ENCODE measurements around the gene RAP1GAP2. TPM values are rescaled to one million over a fixed set of nuclear protein-coding genes. Genes with fewer than 3 reads are reported as not detected.
"Not testable (repeated sequence)": the region's sequence is repeated elsewhere in the genome, so short reads cannot be mapped to it uniquely, and the experiment has no call there.

Gene RAP1GAP2
- total and polyA plus RNA-seq, 10 donors = 1.2 to 32.7 (median 14.1) TPM

- H3K9me3 ChIP-seq = no peaks in the 10 kb centered on the region
- DNase-seq = peak; percentile 32
- peaks cover 0 to 73% (median 0%) of the 10 kb centered on the region in 6 donors for H3K36me3 ChIP-seq
- no peak for TF ChIP-seq CTCF (IDR thresholded peaks at IDR 0.05 in 8 of 11, conservative IDR thresholded peaks at IDR 0.05 in 3 of 11)
- no peak for TF ChIP-seq POLR2AphosphoS5 (IDR thresholded peaks at IDR 0.05)
- no peak for TF ChIP-seq POLR2A (IDR thresholded peaks at IDR 0.05)
- peaks cover under 1 to 7% (median 6%) of the 10 kb centered on the region in 6 donors for H3K4me1 ChIP-seq
- intact Hi-C loops (cut with DNase I; ENCODE audit: low total_unique reads) = no loop called here
- H3K27me3 ChIP-seq (replicated peaks in 1 of 7) = no peaks in the 10 kb centered on the region
- H3K27ac ChIP-seq = no peak overlapping the region
- WGBS, 5 donors = 83 to 93% (median 91%) methylated on average over 9 to 11 of the region's 11 CpGs
- no peak overlapping the region for H3K4me3 ChIP-seq
Measured at GRCh38 chr17:2996810-2997670, 200.8 kb downstream of the RAP1GAP2 start.

GRCh38 chr17:2998469-2998901 lies 202.2 kb downstream of the RAP1GAP2 start:
- H3K4me1 ChIP-seq = peaks cover 15 to 22% (median 21%) of the 10 kb centered on the region in 6 donors
- H3K4me3 ChIP-seq; H3K27ac ChIP-seq; H3K27me3 ChIP-seq (replicated peaks in 1 of 7); H3K9me3 ChIP-seq; intact Hi-C loops (cut with DNase I; ENCODE audit: low total_unique reads); DNase-seq: not testable (repeated sequence)
- 86 to 98% (median 93%) methylated on average over 9 of the region's 9 CpGs for WGBS, 5 donors
- H3K36me3 ChIP-seq = peaks cover 0 to 65% (median 0%) of the 10 kb centered on the region in 6 donors

GRCh38 chr17:3002538-3003295 lies 206.5 kb downstream of the RAP1GAP2 start:
- intact Hi-C loops (cut with DNase I; ENCODE audit: low total_unique reads) = no loop called here
- Histone ChIP-seq H3K27me3 (replicated peaks in 1 of 7) (no peaks in the 10 kb centered on the region), H3K36me3 (peaks cover 0 to 49% (median 1%) of the 10 kb centered on the region in 6 donors), H3K4me3 (peak overlapping the region in 4 of 8 donors; percentile 17 to 63 (median 22)), H3K27ac (peak overlapping the region; percentile 58 to 94 (median 85)), H3K9me3 (no peaks in the 10 kb centered on the region), H3K4me1 (peaks cover 31 to 43% (median 41%) of the 10 kb centered on the region in 6 donors)
- DNase-seq = peak; percentile 90
- 19 to 46% (median 24%) methylated on average over 13 to 14 of the region's 14 CpGs for WGBS, 5 donors
- TF ChIP-seq POLR2AphosphoS5 (IDR thresholded peaks at IDR 0.05) = peak in 2 of 3 donors; percentile 69 to 85
- peak in 1 of 11 experiments; percentile 5 for TF ChIP-seq CTCF (IDR thresholded peaks at IDR 0.05 in 8 of 11, conservative IDR thresholded peaks at IDR 0.05 in 3 of 11)
- no peak for TF ChIP-seq POLR2A (IDR thresholded peaks at IDR 0.05)

GRCh38 chr17:3003296-3004149 lies 207.3 kb downstream of the RAP1GAP2 start:
- H3K36me3 ChIP-seq = peaks cover 0 to 51% (median 7%) of the 10 kb centered on the region in 6 donors
- intact Hi-C loops (cut with DNase I; ENCODE audit: low total_unique reads) = no loop called here
- H3K4me1 ChIP-seq = peaks cover 31 to 43% (median 41%) of the 10 kb centered on the region in 6 donors
- WGBS, 5 donors = 24 to 38% (median 28%) methylated on average over 20 to 23 of the region's 23 CpGs
- TF ChIP-seq CTCF (IDR thresholded peaks at IDR 0.05 in 8 of 11, conservative IDR thresholded peaks at IDR 0.05 in 3 of 11) (no peak), POLR2AphosphoS5 (IDR thresholded peaks at IDR 0.05) (peak in 2 of 3 donors; percentile 51 to 68)
- peak; percentile 90 for DNase-seq
- H3K9me3 ChIP-seq = no peaks in the 10 kb centered on the region
- H3K27ac ChIP-seq = peak overlapping the region; percentile 58 to 94 (median 85)
- H3K4me3 ChIP-seq = peak overlapping the region in 6 of 8 donors; percentile 10 to 63 (median 22)
- H3K27me3 ChIP-seq (replicated peaks in 1 of 7) = no peaks in the 10 kb centered on the region

All from spleen (tissue), 11 donors.